GM13976 (cell line): Measurements from ENCODE around the gene SMTNL2.

Experiments
- DNase-seq: peaks from one replicate; pipeline ENCODE4 v3.0.0; 2012; ENCODE audit warnings: low spot score
- in situ Hi-C: fragments of 300-500 bp; cut with MboI; formaldehyde crosslinking; loops from one replicate; pipeline ENCODE4 v1.12.0; 2022; ENCODE audit warnings: low sequenced_read_pairs, mixed read lengths, inconsistent platforms; ENCODE audit not compliant: unreplicated experiment
- TF ChIP-seq, protein P1 (sequence below): IDR thresholded peaks from 2 replicates; pipeline ENCODE4 v1.5.1; 2012; ENCODE audit warnings: borderline replicate concordance, mild to moderate bottlenecking; ENCODE audit not compliant: insufficient read depth; ENCODE audit errors: extremely low read depth, missing control alignments, control extremely low read depth

Gene SMTNL2

DNA sequence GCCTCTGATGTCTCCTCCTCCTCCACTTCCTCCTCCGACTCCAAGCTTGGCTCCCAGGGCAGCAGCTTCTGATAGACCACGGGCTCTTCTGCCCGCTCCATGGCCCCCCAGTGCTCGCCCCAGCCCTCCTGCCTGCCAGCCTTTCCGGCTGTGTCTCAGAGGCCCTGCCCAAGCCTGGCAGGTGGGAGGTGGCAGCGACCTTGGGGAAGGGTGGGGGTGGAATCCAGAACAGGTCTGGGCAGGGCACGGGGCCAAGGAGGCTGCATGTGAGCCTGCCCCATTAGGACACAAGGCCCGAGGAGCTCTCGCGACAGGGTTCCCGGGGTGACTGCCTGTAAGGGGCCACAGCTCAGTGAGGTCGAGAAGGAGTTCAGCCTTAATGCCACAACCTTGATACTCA, 23.9 kb upstream of the SMTNL2 start, which contains the start of gene GGT6:
Gene GGT6, minus strand, starts transcription at position 157 of the 400 bp plus-strand sequence. Its CDS starts 56 bp downstream, at position 101.
- TF ChIP-seq, protein P1, sequence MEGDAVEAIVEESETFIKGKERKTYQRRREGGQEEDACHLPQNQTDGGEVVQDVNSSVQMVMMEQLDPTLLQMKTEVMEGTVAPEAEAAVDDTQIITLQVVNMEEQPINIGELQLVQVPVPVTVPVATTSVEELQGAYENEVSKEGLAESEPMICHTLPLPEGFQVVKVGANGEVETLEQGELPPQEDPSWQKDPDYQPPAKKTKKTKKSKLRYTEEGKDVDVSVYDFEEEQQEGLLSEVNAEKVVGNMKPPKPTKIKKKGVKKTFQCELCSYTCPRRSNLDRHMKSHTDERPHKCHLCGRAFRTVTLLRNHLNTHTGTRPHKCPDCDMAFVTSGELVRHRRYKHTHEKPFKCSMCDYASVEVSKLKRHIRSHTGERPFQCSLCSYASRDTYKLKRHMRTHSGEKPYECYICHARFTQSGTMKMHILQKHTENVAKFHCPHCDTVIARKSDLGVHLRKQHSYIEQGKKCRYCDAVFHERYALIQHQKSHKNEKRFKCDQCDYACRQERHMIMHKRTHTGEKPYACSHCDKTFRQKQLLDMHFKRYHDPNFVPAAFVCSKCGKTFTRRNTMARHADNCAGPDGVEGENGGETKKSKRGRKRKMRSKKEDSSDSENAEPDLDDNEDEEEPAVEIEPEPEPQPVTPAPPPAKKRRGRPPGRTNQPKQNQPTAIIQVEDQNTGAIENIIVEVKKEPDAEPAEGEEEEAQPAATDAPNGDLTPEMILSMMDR = no peak
- in situ Hi-C loops = no loop called here
- DNase-seq = no peak

DNA sequence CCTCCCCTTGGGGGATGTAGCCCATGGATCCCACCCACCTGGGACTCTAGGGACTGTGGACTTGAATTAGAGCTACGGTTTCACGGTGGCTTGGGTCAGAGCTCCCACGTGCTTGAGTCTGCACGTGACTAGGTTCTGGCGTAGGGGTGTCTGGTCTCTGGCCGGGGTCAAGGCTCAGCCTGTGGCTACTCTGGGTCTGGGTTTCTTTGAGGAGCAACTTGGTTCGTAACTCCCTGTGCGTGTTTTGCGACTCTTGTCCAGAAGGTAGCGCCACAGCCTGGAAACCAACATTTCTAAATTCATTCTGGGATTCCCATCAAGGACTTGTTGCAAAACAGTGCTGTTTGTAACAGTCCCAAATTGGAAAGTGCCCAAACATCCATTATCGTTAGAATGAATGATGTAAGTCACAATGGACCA, 23.5 kb upstream of the SMTNL2 start:
- no peak for DNase-seq
- in situ Hi-C loops = no loop called here
- TF ChIP-seq, protein P1 = no peak

DNA sequence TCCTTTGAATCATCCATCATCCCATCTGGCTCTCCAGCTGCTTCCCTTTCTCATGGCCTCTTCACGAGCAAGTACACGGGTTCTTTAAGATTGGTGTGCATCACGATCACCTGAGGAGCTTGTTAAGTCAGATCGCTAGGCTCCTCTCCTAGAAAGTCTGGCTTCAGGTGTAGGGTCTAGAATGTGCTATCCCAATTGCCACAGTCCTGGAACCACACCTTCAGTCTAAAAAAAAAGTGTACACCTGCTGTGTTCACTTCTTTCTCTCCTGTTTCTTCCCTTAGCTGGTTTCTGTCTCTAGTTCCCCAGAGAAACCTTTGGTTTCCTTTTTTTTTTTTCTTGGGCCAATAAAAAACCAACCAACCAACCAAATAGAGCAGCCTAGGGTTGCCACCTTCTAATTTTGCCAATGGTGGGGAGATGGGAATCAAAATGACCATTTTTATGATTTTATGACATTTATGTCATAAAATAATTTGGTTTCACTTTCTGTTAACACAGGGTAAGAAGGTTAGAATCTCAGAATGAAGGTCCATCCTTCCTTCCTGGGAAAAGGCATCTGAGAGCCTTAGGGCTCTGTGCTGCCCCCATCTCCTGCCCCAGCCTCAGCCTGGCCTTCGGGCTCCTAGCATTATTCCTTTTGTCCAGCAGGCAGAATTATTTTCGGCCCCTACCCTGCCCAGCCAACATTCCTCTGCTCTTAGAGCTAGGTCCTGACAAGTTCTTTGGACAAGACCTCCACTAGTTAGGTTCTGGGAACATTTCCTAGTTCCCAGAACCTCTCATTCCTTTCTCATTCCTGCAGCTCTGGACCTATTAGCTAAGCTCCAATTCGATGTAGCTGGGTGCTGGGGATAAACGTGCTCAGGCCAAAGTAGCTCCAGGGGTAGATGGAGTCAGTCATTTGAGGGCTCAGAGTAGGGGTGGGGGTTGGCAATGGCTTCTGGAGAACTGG, 22.0 kb upstream of the SMTNL2 start:
- TF ChIP-seq, protein P1 = no peak
- no peak for DNase-seq
- in situ Hi-C loops = no loop called here

DNA sequence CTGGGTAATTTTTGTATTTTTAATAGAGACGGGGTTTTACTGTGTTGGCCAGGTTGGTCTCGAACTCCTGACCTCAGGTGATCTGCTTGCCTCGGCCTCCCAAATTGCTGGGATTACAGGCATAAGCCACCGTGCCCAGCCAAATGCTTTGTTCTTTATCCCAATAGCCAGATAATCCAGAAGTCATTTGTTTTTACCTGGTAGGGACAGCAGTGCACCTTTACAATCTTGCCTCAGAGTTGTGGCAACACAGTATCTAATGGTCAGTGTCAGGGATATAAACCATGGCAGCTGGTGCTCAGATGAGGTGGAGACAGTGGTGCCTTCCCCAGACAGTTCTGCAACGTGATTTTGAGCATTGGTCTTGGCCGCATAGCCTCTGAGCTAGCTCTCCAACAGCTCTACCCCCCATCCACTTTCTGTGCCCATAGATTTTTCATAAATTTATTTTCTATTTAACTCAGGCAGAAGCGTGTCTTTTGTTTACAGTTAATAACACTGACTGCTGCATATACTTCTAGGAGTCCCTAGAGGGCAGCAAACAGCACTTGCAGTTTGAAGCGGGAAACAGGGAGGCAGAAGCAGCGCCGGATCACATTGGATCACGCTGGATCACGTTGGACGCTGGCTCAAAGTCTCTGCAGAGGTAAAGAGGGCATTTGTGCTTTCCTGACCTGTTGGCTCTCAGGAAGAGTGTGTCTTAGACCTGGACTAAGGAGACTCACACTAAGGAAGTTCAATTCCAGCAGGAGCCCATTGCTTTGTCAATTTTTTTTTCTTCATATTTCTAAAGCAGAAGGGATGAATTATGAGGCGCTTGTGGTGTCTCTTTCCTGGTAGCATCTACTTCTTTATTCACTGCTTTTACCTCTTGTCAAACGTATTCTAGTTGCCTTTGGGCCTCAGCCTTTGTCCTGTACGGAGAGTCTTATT, 18.9 kb upstream of the SMTNL2 start:
- TF ChIP-seq, protein P1 = peak; percentile 72
- in situ Hi-C loops = loop anchor here (5.0 kb wide), 1 partner anchor 57 kb away; no protein-coding TSS in a partner anchor
- peak; percentile 72 for DNase-seq

GRCh38 chr17:4566785-4567184, 17.5 kb upstream of the SMTNL2 start:
- TF ChIP-seq, protein P1 = peak; percentile 70
- peak; percentile 67 for DNase-seq
- in situ Hi-C loops = loop anchor here (5.0 kb wide), 1 partner anchor 56 kb away; no protein-coding TSS in a partner anchor

DNA sequence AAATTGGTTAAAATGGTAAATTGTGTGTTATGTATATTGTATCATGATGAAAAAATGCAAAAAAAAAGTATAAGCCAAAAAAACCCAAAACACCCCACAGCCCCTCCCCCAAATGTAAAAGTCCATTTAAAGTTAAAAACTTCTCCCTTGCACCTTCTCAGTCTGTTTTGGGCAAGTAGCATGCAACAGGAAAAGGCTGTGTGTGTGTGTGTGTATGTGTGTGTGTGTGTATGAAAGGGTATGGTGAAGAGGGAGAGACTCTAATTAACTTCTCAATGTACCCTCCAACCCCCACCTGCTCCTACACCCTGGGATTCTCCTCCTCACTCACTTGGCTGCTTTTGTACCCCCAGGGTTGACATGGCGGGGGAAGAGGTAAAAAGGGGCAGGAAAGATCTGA, 14.7 kb upstream of the SMTNL2 start:
- in situ Hi-C loops = loop anchor here (5.0 kb wide), 1 partner anchor 53 kb away; no protein-coding TSS in a partner anchor

More for the DNA sequence above, 14.7 kb upstream of the SMTNL2 start:
- no peak for DNase-seq
- TF ChIP-seq, protein P1 = no peak
